HG03097 (cell line): Measurements from ENCODE around the gene DNHD1.

Source experiments
- ATAC-seq: cut with Tn5 transposase; IDR thresholded peaks from one replicate; pipeline ENCODE4 v1.9.1; 2021; ENCODE audit not compliant: unreplicated experiment, low FRiP score

The DNHD1 gene

DNA sequence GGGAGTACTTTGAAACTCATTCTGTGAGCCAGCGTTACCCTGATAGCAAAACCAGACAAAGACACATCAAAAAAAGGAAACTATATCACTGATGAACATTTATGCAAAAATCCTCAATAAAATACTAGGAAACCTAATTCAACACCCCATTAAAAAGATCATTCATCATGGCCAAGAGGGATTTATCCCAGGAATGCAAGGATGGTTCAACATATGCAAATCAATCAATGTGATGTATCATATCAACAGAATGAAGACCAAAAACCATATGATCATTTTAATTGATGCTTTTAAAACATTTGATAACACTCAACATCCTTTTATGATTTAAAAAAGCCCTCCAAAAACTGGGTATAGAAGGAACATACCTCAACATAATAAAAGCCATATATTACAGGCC, 86.5 kb downstream of the DNHD1 start:
- ATAC-seq = no peak

- ATAC-seq = no peak
Measured at GRCh38 chr11:6584528-6584927, 87.4 kb downstream of the DNHD1 start.

GRCh38 chr11:6586434-6587359, 89.6 kb downstream of the DNHD1 start:
- ATAC-seq = no peak

DNA sequence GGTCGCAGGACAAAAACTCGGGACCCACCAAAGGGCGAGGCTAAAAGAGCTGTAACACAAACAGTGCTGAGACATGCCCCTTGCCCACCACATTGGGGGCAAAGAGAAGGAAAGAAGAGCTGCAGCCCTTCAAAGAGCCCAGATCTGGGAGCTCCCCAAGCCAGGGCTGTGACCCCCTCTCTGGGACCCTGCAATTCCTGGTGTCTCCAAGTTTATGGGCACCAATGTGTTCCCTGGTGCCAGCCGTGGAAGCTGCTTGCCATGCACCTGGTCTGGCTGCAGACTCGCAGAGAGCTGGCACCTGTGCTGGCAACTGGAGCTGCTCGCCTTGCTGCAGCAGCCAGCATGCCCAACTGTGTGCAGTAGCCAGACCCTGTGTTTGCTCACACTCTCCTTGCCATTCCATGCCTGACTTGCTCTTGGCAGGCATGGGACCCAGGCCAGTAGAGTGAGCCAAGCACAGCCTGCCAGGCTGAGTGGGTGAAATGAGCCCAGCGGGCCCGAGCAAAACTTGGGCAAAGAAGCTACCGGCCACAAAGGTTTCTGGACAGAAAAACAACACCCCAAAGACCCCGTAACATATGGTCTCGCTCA, 90.4 kb downstream of the DNHD1 start:
- ATAC-seq = no peak

- ATAC-seq = no peak
Measured at GRCh38 chr11:6588018-6588417, 90.9 kb downstream of the DNHD1 start.

DNA sequence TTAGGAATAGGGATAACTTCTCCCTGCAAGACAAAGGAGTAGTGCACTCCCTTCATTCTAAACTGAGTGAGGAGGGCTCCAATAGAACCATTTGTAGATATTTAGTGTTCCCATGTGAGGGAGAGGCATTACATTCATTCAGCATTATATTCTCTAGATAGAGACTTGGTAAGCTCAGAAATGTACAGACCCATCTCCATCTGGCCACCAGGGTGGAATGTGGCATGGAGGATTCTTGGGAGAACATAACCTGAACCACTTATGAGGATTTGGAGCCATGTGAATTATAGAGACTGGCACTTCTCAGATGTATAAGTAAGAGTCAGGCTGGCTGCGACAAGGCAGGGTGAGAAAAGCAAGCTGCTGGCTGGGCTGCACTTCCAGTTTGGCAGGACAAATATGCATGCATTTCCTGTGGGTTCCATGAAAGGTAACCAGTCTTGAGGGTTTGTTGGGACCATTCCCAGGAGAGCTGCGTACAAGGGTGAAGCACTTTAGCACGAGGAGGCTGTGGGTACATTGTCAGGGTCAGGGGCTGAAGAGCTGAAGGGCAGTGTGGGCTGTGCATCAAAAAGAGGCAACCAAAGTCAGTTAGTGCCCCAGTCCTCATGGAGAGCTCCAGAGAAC, 97.2 kb downstream of the DNHD1 start:
- no peak for ATAC-seq

DNA sequence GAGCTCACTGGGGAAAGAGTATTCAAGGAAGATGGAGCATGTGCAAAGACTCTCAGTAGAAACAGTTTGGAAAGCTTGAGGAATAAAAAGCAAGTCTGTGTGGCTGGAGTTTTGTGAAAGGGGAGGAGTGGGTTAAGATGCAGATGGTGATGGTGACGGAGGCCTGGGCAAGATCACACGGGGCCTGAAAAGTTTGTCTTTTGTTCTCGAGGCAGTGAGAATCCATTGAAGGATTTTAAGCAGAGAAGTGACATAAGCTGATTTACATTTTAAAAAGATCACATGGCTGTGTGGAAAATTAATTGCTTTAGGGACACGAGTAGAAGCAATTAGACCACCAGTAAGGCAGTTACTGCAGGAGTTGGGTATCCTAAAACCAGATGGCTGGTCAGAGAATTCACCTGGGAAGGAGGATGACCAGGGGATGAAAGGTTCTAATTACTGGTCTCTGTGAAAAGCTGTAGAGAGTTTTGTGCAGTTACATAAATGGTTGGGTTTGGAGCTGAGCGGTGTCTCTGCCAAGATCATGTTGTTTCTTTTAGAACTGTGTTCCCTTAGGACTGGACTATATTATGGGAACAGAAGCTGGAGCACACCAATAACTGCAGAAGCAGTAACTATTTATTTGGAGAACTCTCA, 99.3 kb downstream of the DNHD1 start:
- no peak for ATAC-seq

DNA sequence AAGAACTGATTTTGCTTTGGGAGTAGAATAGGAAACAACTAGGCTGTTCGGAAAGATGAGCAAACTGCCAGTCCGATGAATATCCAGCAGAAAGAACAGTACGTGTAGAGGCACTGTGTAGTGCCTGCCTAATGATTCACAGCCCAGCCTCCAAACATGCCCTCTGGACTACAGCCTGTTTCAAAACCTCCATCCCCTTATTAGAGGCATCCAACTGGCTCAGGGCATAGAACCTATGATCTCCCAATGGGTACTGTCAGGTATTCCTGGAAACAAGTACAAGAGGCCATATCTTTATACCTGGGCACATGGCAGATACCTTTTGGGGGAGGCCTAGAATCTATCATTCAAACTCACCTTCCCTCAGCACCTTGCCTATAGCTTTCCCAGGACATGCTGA, 101.5 kb downstream of the DNHD1 start:
- no peak for ATAC-seq

DNA sequence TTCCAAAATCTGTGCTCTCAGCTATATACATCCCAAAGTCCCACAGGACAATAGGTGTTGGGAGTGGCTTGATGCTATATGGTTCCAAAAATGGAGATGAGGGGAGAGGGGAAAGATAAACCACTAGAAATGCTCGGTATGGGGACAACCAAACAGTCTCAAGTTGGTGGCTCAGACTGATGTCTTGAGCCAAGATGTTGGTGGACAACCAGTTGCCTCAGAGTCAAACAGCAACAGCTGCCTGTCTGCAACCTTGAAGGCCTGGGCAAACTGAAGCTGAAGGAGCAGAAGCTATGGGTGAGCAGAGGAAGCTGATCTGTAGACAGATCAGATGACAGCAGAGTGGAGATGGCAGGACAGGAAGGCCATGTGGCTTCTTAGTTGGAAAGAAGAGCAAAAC, 102.4 kb downstream of the DNHD1 start:
- no peak for ATAC-seq

GRCh38 chr11:6599881-6600390, 102.9 kb downstream of the DNHD1 start:
- no peak for ATAC-seq

DNA sequence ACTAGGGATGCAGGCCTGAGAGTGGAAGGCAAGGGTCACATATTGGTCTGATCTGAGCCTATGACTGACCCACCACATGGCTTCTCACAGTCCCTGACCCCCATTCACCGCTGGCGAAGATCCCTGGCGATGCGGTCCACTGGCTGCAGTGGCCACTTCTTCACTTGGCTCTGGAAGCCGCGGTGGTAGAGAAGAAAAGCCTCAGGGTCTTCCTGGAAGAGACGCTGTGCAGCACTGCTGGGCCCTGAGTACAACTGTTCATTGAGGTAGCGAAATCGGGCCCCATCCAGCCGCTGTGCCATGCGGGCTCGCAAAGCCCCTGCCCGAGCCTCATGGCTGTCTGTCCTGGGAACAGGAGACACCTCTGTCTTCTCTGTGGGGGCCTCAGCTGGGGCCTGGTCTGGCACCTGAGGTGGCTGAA, 104.0 kb downstream of the DNHD1 start:
- ATAC-seq = no peak

GRCh38 chr11:6602096-6602940, 105.2 kb downstream of the DNHD1 start:
- no peak for ATAC-seq

- ATAC-seq = peak; percentile 60
Measured at GRCh38 chr11:6603287-6604080, 106.4 kb downstream of the DNHD1 start, which contains the start of the genes ILK and RRP8. Gene ILK, plus strand, starts transcription at chr11:6603774. Its CDS starts 498 bp downstream, at chr11:6604272. Gene RRP8, minus strand, starts transcription at chr11:6603616. Its CDS starts 114 bp downstream, at chr11:6603502.

- ATAC-seq = peak; percentile 27
Measured at GRCh38 chr11:6604081-6604626, 107.1 kb downstream of the DNHD1 start.

GRCh38 chr11:6604790-6605189, 107.7 kb downstream of the DNHD1 start:
- ATAC-seq = no peak

GRCh38 chr11:6606471-6607189, 109.5 kb downstream of the DNHD1 start:
- peak; percentile 48 for ATAC-seq

- ATAC-seq = no peak
Measured at GRCh38 chr11:6607190-6607795, 110.2 kb downstream of the DNHD1 start.

GRCh38 chr11:6608011-6608410, 110.9 kb downstream of the DNHD1 start:
- ATAC-seq = no peak
